ENCODE results near the gene MAST4.

DNA sequence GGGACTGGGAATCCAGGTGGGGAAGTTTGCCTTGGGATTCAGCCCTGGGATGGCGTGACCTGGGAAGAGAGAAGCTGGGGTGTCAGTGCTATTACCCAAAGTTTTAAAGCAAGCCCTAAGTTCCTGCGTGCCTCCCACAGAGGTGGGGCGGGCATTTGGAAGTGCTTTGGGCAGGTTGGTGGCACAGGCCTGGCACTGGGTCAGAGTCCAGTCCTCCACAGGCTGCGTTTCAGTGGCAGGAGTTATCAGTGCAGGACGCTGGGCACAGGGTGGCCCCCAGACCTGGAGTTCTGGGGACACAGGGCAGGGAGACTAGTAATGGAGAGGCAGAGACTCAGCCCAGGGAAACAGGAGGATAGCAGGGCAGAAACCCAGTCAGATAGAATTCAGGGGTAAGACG lies 147.2 kb downstream of the MAST4 start:
- TF ChIP-seq, protein P1, sequence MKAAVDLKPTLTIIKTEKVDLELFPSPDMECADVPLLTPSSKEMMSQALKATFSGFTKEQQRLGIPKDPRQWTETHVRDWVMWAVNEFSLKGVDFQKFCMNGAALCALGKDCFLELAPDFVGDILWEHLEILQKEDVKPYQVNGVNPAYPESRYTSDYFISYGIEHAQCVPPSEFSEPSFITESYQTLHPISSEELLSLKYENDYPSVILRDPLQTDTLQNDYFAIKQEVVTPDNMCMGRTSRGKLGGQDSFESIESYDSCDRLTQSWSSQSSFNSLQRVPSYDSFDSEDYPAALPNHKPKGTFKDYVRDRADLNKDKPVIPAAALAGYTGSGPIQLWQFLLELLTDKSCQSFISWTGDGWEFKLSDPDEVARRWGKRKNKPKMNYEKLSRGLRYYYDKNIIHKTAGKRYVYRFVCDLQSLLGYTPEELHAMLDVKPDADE (CRISPR knock-in tag; IDR thresholded peaks at IDR 0.05): no peak
- TF ChIP-seq TBP (CRISPR knock-in tag; IDR thresholded peaks at IDR 0.05): no peak
- TF ChIP-seq ELF1 (CRISPR knock-in tag; IDR thresholded peaks at IDR 0.05): no peak
- TF ChIP-seq ESRRA (CRISPR knock-in tag; IDR thresholded peaks at IDR 0.05; ENCODE audit: low read depth): no peak
- no peak for TF ChIP-seq ISX (CRISPR knock-in tag; conservative IDR thresholded peaks at IDR 0.05)
- TF ChIP-seq, protein P2, sequence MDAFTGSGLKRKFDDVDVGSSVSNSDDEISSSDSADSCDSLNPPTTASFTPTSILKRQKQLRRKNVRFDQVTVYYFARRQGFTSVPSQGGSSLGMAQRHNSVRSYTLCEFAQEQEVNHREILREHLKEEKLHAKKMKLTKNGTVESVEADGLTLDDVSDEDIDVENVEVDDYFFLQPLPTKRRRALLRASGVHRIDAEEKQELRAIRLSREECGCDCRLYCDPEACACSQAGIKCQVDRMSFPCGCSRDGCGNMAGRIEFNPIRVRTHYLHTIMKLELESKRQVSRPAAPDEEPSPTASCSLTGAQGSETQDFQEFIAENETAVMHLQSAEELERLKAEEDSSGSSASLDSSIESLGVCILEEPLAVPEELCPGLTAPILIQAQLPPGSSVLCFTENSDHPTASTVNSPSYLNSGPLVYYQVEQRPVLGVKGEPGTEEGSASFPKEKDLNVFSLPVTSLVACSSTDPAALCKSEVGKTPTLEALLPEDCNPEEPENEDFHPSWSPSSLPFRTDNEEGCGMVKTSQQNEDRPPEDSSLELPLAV (CRISPR knock-in tag; conservative IDR thresholded peaks at IDR 0.05; ENCODE audit: low read depth): no peak
- TF ChIP-seq, protein P3, sequence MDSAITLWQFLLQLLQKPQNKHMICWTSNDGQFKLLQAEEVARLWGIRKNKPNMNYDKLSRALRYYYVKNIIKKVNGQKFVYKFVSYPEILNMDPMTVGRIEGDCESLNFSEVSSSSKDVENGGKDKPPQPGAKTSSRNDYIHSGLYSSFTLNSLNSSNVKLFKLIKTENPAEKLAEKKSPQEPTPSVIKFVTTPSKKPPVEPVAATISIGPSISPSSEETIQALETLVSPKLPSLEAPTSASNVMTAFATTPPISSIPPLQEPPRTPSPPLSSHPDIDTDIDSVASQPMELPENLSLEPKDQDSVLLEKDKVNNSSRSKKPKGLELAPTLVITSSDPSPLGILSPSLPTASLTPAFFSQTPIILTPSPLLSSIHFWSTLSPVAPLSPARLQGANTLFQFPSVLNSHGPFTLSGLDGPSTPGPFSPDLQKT (CRISPR knock-in tag; IDR thresholded peaks at IDR 0.05; ENCODE audit: borderline replicate concordance): no peak
- TF ChIP-seq ZNF776 (CRISPR knock-in tag; IDR thresholded peaks at IDR 0.05): no peak
- no peak for TF ChIP-seq ZNF879 (CRISPR knock-in tag; IDR thresholded peaks at IDR 0.05)
- TF ChIP-seq, protein P4, sequence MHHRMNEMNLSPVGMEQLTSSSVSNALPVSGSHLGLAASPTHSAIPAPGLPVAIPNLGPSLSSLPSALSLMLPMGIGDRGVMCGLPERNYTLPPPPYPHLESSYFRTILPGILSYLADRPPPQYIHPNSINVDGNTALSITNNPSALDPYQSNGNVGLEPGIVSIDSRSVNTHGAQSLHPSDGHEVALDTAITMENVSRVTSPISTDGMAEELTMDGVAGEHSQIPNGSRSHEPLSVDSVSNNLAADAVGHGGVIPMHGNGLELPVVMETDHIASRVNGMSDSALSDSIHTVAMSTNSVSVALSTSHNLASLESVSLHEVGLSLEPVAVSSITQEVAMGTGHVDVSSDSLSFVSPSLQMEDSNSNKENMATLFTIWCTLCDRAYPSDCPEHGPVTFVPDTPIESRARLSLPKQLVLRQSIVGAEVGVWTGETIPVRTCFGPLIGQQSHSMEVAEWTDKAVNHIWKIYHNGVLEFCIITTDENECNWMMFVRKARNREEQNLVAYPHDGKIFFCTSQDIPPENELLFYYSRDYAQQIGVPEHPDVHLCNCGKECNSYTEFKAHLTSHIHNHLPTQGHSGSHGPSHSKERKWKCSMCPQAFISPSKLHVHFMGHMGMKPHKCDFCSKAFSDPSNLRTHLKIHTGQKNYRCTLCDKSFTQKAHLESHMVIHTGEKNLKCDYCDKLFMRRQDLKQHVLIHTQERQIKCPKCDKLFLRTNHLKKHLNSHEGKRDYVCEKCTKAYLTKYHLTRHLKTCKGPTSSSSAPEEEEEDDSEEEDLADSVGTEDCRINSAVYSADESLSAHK (CRISPR knock-in tag; IDR thresholded peaks at IDR 0.05; ENCODE audit: borderline replicate concordance): no peak
- TF ChIP-seq ZNF180 (CRISPR knock-in tag; IDR thresholded peaks at IDR 0.05; ENCODE audit: borderline replicate concordance, low read depth): no peak
- no peak for TF ChIP-seq RAD51 (IDR thresholded peaks at IDR 0.05; ENCODE audit: borderline replicate concordance)

Data from HepG2 (cell line).